Measurements from ENCODE around the gene SPATA4. TPM values are rescaled to one million over a fixed set of nuclear protein-coding genes. Genes with fewer than 3 reads are reported as not detected.

The SPATA4 gene
- total RNA-seq, 1 donor from 2014 or later: 0.93 TPM

- Mint-ChIP-seq H3K27ac (no peak overlapping the region), H3K9me3 (ENCODE audit: low read depth) (peaks cover 4% of the 10 kb centered on the region), H3K36me3 (ENCODE audit: insufficient read depth) (no peaks in the 10 kb centered on the region), H3K4me3 (ENCODE audit: low read depth) (no peak overlapping the region), H3K4me1 (ENCODE audit: low read depth) (no peaks in the 10 kb centered on the region), H3K27me3 (no peaks in the 10 kb centered on the region)
- TF ChIP-seq, protein P1, sequence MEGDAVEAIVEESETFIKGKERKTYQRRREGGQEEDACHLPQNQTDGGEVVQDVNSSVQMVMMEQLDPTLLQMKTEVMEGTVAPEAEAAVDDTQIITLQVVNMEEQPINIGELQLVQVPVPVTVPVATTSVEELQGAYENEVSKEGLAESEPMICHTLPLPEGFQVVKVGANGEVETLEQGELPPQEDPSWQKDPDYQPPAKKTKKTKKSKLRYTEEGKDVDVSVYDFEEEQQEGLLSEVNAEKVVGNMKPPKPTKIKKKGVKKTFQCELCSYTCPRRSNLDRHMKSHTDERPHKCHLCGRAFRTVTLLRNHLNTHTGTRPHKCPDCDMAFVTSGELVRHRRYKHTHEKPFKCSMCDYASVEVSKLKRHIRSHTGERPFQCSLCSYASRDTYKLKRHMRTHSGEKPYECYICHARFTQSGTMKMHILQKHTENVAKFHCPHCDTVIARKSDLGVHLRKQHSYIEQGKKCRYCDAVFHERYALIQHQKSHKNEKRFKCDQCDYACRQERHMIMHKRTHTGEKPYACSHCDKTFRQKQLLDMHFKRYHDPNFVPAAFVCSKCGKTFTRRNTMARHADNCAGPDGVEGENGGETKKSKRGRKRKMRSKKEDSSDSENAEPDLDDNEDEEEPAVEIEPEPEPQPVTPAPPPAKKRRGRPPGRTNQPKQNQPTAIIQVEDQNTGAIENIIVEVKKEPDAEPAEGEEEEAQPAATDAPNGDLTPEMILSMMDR (IDR thresholded peaks at IDR 0.05; ENCODE audit: unreplicated experiment): no peak
- DNase-seq (ENCODE audit: low spot score, unreplicated experiment): no peak
These were observed 12.5 kb upstream of the SPATA4 start for GRCh38 chr4:176207839-176208238.

DNA sequence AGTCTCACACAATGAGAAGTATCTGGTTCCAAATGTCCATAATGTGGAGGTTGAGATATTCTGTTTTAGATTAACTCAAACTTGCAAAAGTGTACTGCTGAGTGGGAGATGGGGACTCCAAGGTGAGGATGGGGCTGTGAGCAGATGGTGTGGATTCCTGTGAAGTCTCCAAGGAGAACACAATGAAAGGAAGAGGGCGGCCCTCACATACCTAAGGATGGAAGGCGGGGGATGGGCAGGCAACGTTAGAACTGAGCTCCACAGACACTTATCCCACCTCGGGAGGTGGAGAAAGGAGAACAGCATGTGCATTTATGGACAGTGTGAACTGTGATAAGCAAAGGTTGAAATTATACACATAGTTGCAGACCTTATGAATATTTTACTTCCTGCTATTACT, 9.9 kb upstream of the SPATA4 start:
- Mint-ChIP-seq H3K9me3 (ENCODE audit: low read depth) (no peaks in the 10 kb centered on the region), H3K36me3 (ENCODE audit: insufficient read depth) (no peaks in the 10 kb centered on the region), H3K4me1 (ENCODE audit: low read depth) (no peaks in the 10 kb centered on the region), H3K27me3 (no peaks in the 10 kb centered on the region), H3K4me3 (ENCODE audit: low read depth) (no peak overlapping the region), H3K27ac (no peak overlapping the region)
- DNase-seq (ENCODE audit: low spot score, unreplicated experiment): no peak
- TF ChIP-seq, protein P1 (IDR thresholded peaks at IDR 0.05; ENCODE audit: unreplicated experiment): no peak

GRCh38 chr4:176198316-176198903, 3.0 kb upstream of the SPATA4 start:
- Mint-ChIP-seq H3K4me1 (ENCODE audit: low read depth) (peaks cover 2% of the 10 kb centered on the region), H3K27me3 (peaks cover 2% of the 10 kb centered on the region), H3K9me3 (ENCODE audit: low read depth) (no peaks in the 10 kb centered on the region), H3K27ac (no peak overlapping the region), H3K36me3 (ENCODE audit: insufficient read depth) (no peaks in the 10 kb centered on the region), H3K4me3 (ENCODE audit: low read depth) (no peak overlapping the region)
- TF ChIP-seq, protein P1 (IDR thresholded peaks at IDR 0.05; ENCODE audit: unreplicated experiment): no peak
- no peak for DNase-seq (ENCODE audit: low spot score, unreplicated experiment)

GRCh38 chr4:176193938-176194337, 1.4 kb downstream of the SPATA4 start:
- Mint-ChIP-seq H3K4me1 (ENCODE audit: low read depth) (peaks cover 11% of the 10 kb centered on the region), H3K4me3 (ENCODE audit: low read depth) (no peak overlapping the region), H3K27me3 (peaks cover 2% of the 10 kb centered on the region), H3K36me3 (ENCODE audit: insufficient read depth) (no peaks in the 10 kb centered on the region), H3K27ac (no peak overlapping the region), H3K9me3 (ENCODE audit: low read depth) (no peaks in the 10 kb centered on the region)
- TF ChIP-seq, protein P1 (IDR thresholded peaks at IDR 0.05; ENCODE audit: unreplicated experiment): no peak
- no peak for DNase-seq (ENCODE audit: low spot score, unreplicated experiment)

DNA sequence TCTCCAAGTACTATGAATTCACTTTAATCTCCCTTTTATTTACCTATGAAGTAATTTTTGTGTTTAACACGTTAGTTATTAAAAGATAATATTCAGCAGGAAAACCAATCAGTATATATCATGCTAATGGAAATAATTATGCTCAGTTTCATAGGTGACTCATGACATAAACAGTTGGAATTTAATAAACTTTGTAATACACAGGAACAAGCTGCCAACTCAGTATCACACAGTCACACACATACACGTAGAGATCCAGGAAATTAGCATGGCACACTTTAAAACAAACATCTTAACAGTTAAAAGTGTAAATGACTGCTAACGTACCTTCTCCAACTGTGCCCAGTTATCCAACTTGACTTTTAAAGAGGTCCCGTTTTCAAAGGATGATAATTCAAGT, 2.3 kb downstream of the SPATA4 start:
- TF ChIP-seq, protein P1 (IDR thresholded peaks at IDR 0.05; ENCODE audit: unreplicated experiment): no peak
- Mint-ChIP-seq H3K4me3 (ENCODE audit: low read depth) (no peak overlapping the region), H3K4me1 (ENCODE audit: low read depth) (peaks cover 14% of the 10 kb centered on the region), H3K27ac (no peak overlapping the region), H3K27me3 (peaks cover 2% of the 10 kb centered on the region), H3K36me3 (ENCODE audit: insufficient read depth) (no peaks in the 10 kb centered on the region), H3K9me3 (ENCODE audit: low read depth) (no peaks in the 10 kb centered on the region)
- DNase-seq (ENCODE audit: low spot score, unreplicated experiment): no peak

Data from progenitor cell of endocrine pancreas (in vitro differentiated cells).